ENCODE data around the gene RBFA.

Gene RBFA

DNA sequence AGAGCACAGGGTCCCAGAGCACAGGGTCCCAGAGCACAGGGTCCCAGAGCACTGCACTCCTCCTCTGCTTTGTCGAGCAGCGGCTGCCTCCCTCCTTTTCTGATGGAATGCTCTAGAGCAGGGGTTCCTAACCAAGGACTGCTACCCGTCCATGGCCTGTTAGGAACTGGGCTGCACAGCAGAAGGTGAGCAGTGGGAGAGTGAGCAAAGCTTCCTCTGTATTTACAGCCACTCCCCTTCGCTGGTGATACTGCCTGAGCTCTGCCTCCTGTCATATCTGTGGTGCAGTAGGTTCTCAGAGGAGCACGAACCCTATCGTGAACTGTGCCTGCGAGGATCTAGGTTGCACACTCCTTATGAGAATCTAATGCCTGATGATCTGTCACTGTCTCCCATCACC is 41.7 kb downstream of the RBFA start:
- DNase-seq = no peak

DNA sequence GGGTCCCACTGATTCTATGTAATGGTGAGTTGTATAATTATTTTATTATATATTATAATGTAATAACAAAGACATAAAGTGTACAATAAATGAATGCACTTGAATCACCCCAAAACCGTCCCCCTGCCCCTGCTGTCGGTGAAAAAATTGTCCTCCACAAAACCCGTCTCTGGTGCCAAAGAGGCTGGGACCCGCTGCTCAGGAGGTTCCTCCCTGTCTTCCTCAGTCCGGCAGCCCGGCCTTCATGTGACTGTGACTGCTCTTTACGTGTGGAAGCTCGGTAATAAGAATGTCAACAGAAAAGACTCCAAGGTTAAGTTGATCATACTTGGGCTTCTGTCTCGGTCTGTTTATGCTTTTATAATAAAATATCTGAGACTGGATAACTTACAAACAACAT is 42.1 kb downstream of the RBFA start:
- no peak for DNase-seq

DNA sequence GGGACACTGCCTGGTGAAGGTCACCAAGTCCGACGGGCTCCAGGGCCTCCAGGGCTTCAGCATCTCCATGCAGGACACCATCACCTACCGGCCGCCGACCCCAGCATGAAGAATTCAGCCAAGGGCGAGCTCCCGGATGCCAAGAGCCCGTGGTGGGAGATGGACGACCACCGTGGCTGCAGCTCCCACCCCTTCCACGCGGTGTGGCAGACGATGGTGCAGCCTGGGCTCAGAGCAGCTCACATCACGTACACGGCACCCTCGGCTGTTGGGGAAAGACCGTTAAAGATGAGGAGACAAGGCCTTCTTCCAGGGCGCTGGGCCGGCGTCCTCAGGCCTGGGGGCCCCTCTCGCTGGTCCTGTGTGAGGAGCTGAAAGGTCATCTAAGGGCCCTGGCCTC is 43.6 kb downstream of the RBFA start:
- no peak for DNase-seq

Measured in NCI-H1417 (cell line).